Heart left ventricle (tissue), 13 donors: Measurements from ENCODE around the gene TDRD10.

ENCODE experiments used
- CTCF ChIP-seq, 12 donors: fragments of 200-600 bp; sonication (generic) in 4 of 12; IDR thresholded peaks; one replicate each; pipeline versions ENCODE4 v1.5.0 to v1.8.0; 2018 to 2022; ENCODE audit warnings: antibody characterized with exemption in 12 of 12, mild to moderate bottlenecking in 5 of 12
- POLR2A ChIP-seq, 2 donors: fragments of 450-650 bp; IDR thresholded peaks; one replicate each; pipeline ENCODE4 v1.6.1; 2017; ENCODE audit warnings: antibody characterized with exemption in 2 of 2, mild to moderate bottlenecking in 2 of 2, moderate library complexity in 2 of 2
- donor health status: ischemic (EF 13 %, LVEDD 7.1; RV severe dilation, severe dysfunction).
- donor health status: DM: no; HTN: yes; CAD: no.
- donor health status: DM: no; HTN: no; CAD: no.
- donor health status: ischemic (EF 25% LVEDD 6.9; RV normal size, moderate dysfunction).
- donor health status: ischemic (EF 25% LVEDD 5.7; RV mildly dilated, moderate dysfunction).
- donor health status: ischemic (EF 35%, LVEDD 5.7; RV mildly dilated, moderate dysfunction).
- donor health status: nonischemic (EF 11% LVEDD 7.7; RV severe dilation, severe dysfunction).
- donor health status: DM: yes; HTN: yes; CAD: no.
- donor health status: PGD.
- donor health status: ischemic (EF 29% LVEDD 5.4; RV normal size, mild dysfunction).
- donor health status: nonischemic (EF 23%, LVEDD 6.1; RV moderate dilation, normal function).

- TF ChIP-seq CTCF (IDR thresholded peaks at IDR 0.05) (no peak), POLR2A (IDR thresholded peaks at IDR 0.05) (no peak)
Observed at GRCh38 chr1:154591206-154591605, 89.2 kb downstream of the TDRD10 start.
